H1 (cell line): ENCODE data around the gene TCEA2. TPM values are rescaled to one million over a fixed set of nuclear protein-coding genes. Genes with fewer than 3 reads are reported as not detected.

Experiments used
- CTCF ChIA-PET: fragments of 300-600 bp; sonication (Branson Sonifier 250); formaldehyde crosslinking; loops from one replicate; lab custom pipeline; 2021; ENCODE audit not compliant: partially characterized antibody; lab: Charles Lee
- POLR2A ChIA-PET: fragments of 300-600 bp; sonication (Branson Sonifier 250); formaldehyde crosslinking; loops from one replicate; lab custom pipeline; 2021; ENCODE audit warnings: inconsistent platforms; ENCODE audit not compliant: partially characterized antibody; lab: Charles Lee
- DNase-seq, 2 experiments: peaks; one replicate each; pipeline versions ENCODE4 v3.0.0 to v3.0.0-alpha.2; 2010 to 2022; ENCODE audit warnings: low spot score in 2 of 2, low read depth in 1 of 2, mixed read lengths in 1 of 2
- FAIRE-seq: peaks from 2 replicates; lab custom pipeline; 2011; peaks lifted over from hg19 to GRCh38; lab: Jason Lieb, UNC
- H2AFZ ChIP-seq: 2 replicates; pipeline ENCODE4 v1.8.1; 2012; ENCODE audit warnings: low read length, inconsistent platforms
- H2AK5ac ChIP-seq: 2 replicates; pipeline ENCODE4 v1.6.1; 2013; ENCODE audit warnings: low read depth, low read length
- H2BK120ac ChIP-seq: replicated peaks from 2 replicates; pipeline ENCODE3; 2013; ENCODE audit warnings: low read depth, low read length, inconsistent platforms
- H2BK12ac ChIP-seq: 2 replicates; pipeline ENCODE4 v1.6.1; 2013; ENCODE audit warnings: low read depth, low read length
- H2BK15ac ChIP-seq: 2 replicates; pipeline ENCODE4 v1.6.1; 2013; ENCODE audit warnings: low read length
- H2BK20ac ChIP-seq: 2 replicates; pipeline ENCODE4 v1.6.1; 2013; ENCODE audit warnings: low read length
- H2BK5ac ChIP-seq: 2 replicates; pipeline ENCODE4 v1.6.1; 2013; ENCODE audit warnings: low read depth, low read length
- H3K14ac ChIP-seq: 2 replicates; pipeline ENCODE4 v1.6.1; 2013; ENCODE audit warnings: inconsistent platforms; ENCODE audit not compliant: insufficient read length
- H3K18ac ChIP-seq: 2 replicates; pipeline ENCODE4 v1.6.1; 2013; ENCODE audit warnings: low read length; ENCODE audit errors: extremely low read depth
- H3K23ac ChIP-seq: 2 replicates; pipeline ENCODE4 v1.6.1; 2013; ENCODE audit warnings: inconsistent platforms; ENCODE audit not compliant: insufficient read length
- H3K23me2 ChIP-seq: 2 replicates; pipeline ENCODE4 v1.6.1; 2013; ENCODE audit warnings: low read depth, low read length
- H3K27ac ChIP-seq: 2 replicates; pipeline ENCODE4 v1.6.1; 2011; ENCODE audit warnings: low read depth, low read length, inconsistent platforms
- H3K27me3 ChIP-seq, 4 experiments: replicated peaks in 1 of 4; 1 replicate in 1 of 4; 2 replicates in 3 of 4; pipeline versions ENCODE4 v1.6.1 to v1.8.1; 2011 to 2013; ENCODE audit warnings: low read length in 3 of 4, mild to moderate bottlenecking in 3 of 4, inconsistent platforms in 2 of 4, mixed read lengths in 2 of 4, moderate library complexity in 1 of 4; ENCODE audit not compliant: control insufficient read depth in 3 of 4, insufficient read depth in 3 of 4; ENCODE audit errors: extremely low read depth in 1 of 4
- H3K36me3 ChIP-seq, 4 experiments: 2 replicates each; pipeline versions ENCODE4 v1.6.1 to v1.8.1; 2011 to 2013; ENCODE audit warnings: mild to moderate bottlenecking in 4 of 4, low read length in 3 of 4, moderate library complexity in 2 of 4, control low read depth in 1 of 4, inconsistent platforms in 1 of 4; ENCODE audit not compliant: insufficient read depth in 4 of 4, control insufficient read depth in 2 of 4
- H3K4ac ChIP-seq: replicated peaks from 2 replicates; pipeline ENCODE3; 2013; ENCODE audit warnings: low read length, low read depth, mixed read lengths, inconsistent platforms; ENCODE audit not compliant: insufficient read length
- H3K4me1 ChIP-seq, 4 experiments: replicated peaks in 1 of 4; 1 replicate in 1 of 4; 2 replicates in 3 of 4; pipeline versions ENCODE4 v1.6.1 to v1.8.1; 2011 to 2013; ENCODE audit warnings: low read length in 3 of 4, inconsistent platforms in 2 of 4, mixed read lengths in 1 of 4; ENCODE audit not compliant: insufficient read depth in 4 of 4, control insufficient read depth in 3 of 4
- H3K4me2 ChIP-seq, 2 experiments: 2 replicates each; pipeline versions ENCODE4 v1.6.1 to v1.8.1; 2011 to 2013; ENCODE audit warnings: low read depth in 2 of 2, low read length in 2 of 2, control low read depth in 1 of 2, inconsistent platforms in 1 of 2, mild to moderate bottlenecking in 1 of 2; ENCODE audit not compliant: insufficient read depth in 1 of 2
- H3K4me3 ChIP-seq, 4 experiments: fragments of 200-600, 300-600 bp in 1 of 4; sonication (generic), shearing (Covaris generic), sonication (Bioruptor Twin) in 1 of 4; 2 replicates each; pipeline versions ENCODE4 v1.5.1 to v1.8.1; 2011 to 2016; ENCODE audit warnings: low read length in 4 of 4, low read depth in 3 of 4, control low read depth in 2 of 4, inconsistent platforms in 2 of 4, mild to moderate bottlenecking in 2 of 4, mixed read lengths in 1 of 4, moderate library complexity in 1 of 4; ENCODE audit not compliant: insufficient read depth in 2 of 4; ENCODE audit errors: extremely low read depth in 1 of 4
- H3K56ac ChIP-seq: replicated peaks from 2 replicates; pipeline ENCODE3; 2013; ENCODE audit warnings: low read depth, mild to moderate bottlenecking, mixed read lengths, low read length, inconsistent platforms; ENCODE audit not compliant: insufficient read length
- H3K79me1 ChIP-seq: 2 replicates; pipeline ENCODE4 v1.6.1; 2013; ENCODE audit warnings: low read depth, low read length, control low read depth
- H3K79me2 ChIP-seq, 2 experiments: 2 replicates each; pipeline versions ENCODE4 v1.6.1 to v1.8.1; 2012 to 2013; ENCODE audit warnings: low read length in 2 of 2, mild to moderate bottlenecking in 2 of 2, inconsistent platforms in 1 of 2; ENCODE audit not compliant: insufficient read depth in 2 of 2, control insufficient read depth in 1 of 2
- H3K9ac ChIP-seq, 4 experiments: replicated peaks in 1 of 4; 1 replicate in 1 of 4; 2 replicates in 3 of 4; pipeline versions ENCODE4 v1.6.1 to v1.8.1; 2011 to 2013; ENCODE audit warnings: low read depth in 3 of 4, low read length in 3 of 4, control low read depth in 2 of 4, mild to moderate bottlenecking in 2 of 4, moderate library complexity in 2 of 4, inconsistent platforms in 1 of 4; ENCODE audit errors: extremely low read depth in 1 of 4
- H3K9me3 ChIP-seq, 2 experiments: 2 replicates each; pipeline versions ENCODE4 v1.6.1 to v1.8.1; 2012 to 2013; ENCODE audit warnings: mild to moderate bottlenecking in 2 of 2, moderate library complexity in 2 of 2, control low read depth in 1 of 2, inconsistent platforms in 1 of 2, low read depth in 1 of 2, low read length in 1 of 2, mixed read lengths in 1 of 2; ENCODE audit not compliant: insufficient read depth in 2 of 2
- H4K20me1 ChIP-seq, 2 experiments: replicated peaks in 1 of 2; 2 replicates each; pipeline versions ENCODE3 to v1.8.1; 2011 to 2013; ENCODE audit warnings: inconsistent platforms in 2 of 2, low read length in 2 of 2, mild to moderate bottlenecking in 1 of 2; ENCODE audit not compliant: insufficient read depth in 2 of 2, control insufficient read depth in 1 of 2
- H4K5ac ChIP-seq: 2 replicates; pipeline ENCODE4 v1.6.1; 2013; ENCODE audit warnings: low read length, low read depth, mixed read lengths, inconsistent platforms; ENCODE audit not compliant: insufficient read length
- H4K8ac ChIP-seq: 2 replicates; pipeline ENCODE4 v1.8.0; 2013; ENCODE audit warnings: mild to moderate bottlenecking, moderate library complexity, low read length, inconsistent platforms; ENCODE audit not compliant: insufficient read depth; ENCODE audit errors: extremely low read depth
- H4K91ac ChIP-seq: replicated peaks from 2 replicates; pipeline ENCODE3; 2013; ENCODE audit warnings: low read length, mixed read lengths, inconsistent platforms; ENCODE audit not compliant: insufficient read length
- BACH1 ChIP-seq: IDR thresholded peaks from 2 replicates; pipeline ENCODE4 v1.6.1; 2012; ENCODE audit warnings: low read length, improper control_type of control experiment
- BRCA1 ChIP-seq: IDR thresholded peaks from 2 replicates; pipeline ENCODE4 v1.6.1; 2012; ENCODE audit warnings: low read depth, low read length, improper control_type of control experiment
- EGR1 ChIP-seq: IDR thresholded peaks from 2 replicates; pipeline ENCODE4 v1.6.1; 2011; ENCODE audit warnings: low read depth, low read length, borderline replicate concordance
- GTF2F1 ChIP-seq: IDR thresholded peaks from 2 replicates; pipeline ENCODE4 v1.6.1; 2012; ENCODE audit warnings: low read depth, low read length, improper control_type of control experiment, borderline replicate concordance
- KDM4A ChIP-seq: IDR thresholded peaks from one replicate; pipeline ENCODE4 v1.7.1; 2012; ENCODE audit warnings: low read depth, mild to moderate bottlenecking, moderate library complexity, low read length, inconsistent platforms; ENCODE audit not compliant: severe bottlenecking
- POLR2A ChIP-seq, 2 experiments: IDR thresholded peaks; 1 replicate in 1 of 2; 2 replicates in 1 of 2; pipeline ENCODE4 v1.6.1; 2011; ENCODE audit warnings: low read depth in 2 of 2, low read length in 2 of 2, mild to moderate bottlenecking in 2 of 2; ENCODE audit errors: control extremely low read depth in 1 of 2
- POU5F1 ChIP-seq: IDR thresholded peaks from 2 replicates; pipeline ENCODE4 v1.6.1; 2011; ENCODE audit warnings: low read depth, mild to moderate bottlenecking, low read length, moderate library complexity
- RAD21 ChIP-seq, 2 experiments: IDR thresholded peaks in 1 of 2; conservative IDR thresholded peaks in 1 of 2; 2 replicates each; pipeline ENCODE4 v1.6.1; 2011; ENCODE audit warnings: low read depth in 2 of 2, low read length in 2 of 2, improper control_type of control experiment in 1 of 2, inconsistent platforms in 1 of 2, mild to moderate bottlenecking in 1 of 2, moderate library complexity in 1 of 2
- SIRT6 ChIP-seq: IDR thresholded peaks from one replicate; pipeline ENCODE4 v1.7.1; 2012; ENCODE audit warnings: low read length, inconsistent platforms
- SP4 ChIP-seq: IDR thresholded peaks from 2 replicates; pipeline ENCODE4 v1.6.1; 2012; ENCODE audit warnings: low read length, inconsistent platforms
- TBP ChIP-seq: IDR thresholded peaks from 2 replicates; pipeline ENCODE4 v1.6.1; 2011; ENCODE audit warnings: low read depth, low read length, improper control_type of control experiment
- TEAD4 ChIP-seq: IDR thresholded peaks from 2 replicates; pipeline ENCODE4 v1.6.1; 2012; ENCODE audit warnings: low read depth, low read length, inconsistent platforms, mixed read lengths
- ZNF274 ChIP-seq: IDR thresholded peaks from 2 replicates; pipeline ENCODE4 v1.7.0; 2012; ENCODE audit warnings: low read length, borderline replicate concordance; ENCODE audit errors: extremely low read depth
- WGBS, 2 experiments: shearing (Covaris generic) in 1 of 2; methylation state at CpG; one replicate each; pipeline versions ENCODE4 v1.1.6 to v1.1.7; 2013 to 2015; ENCODE audit warnings: low lambda C conversion rate in 2 of 2, mixed read lengths in 2 of 2, inconsistent platforms in 1 of 2, low coverage in 1 of 2, missing lambda C conversion rate in 1 of 2; ENCODE audit not compliant: insufficient replicate concordance in 2 of 2, insufficient coverage in 1 of 2, insufficient read length in 1 of 2; ENCODE audit errors: extremely low coverage in 1 of 2, missing lambda C conversion rate in 1 of 2; 5-methylcytosine and 5-hydroxymethylcytosine counted together
- polyA plus RNA-seq, 7 experiments: library from polyadenylated mRNA; depleted of rRNA in 3 of 7; stranded (reverse) in 5 of 7; unstranded in 2 of 7; fragments of >200 nt in 5 of 7; fragments of 200-250 nt in 2 of 7; gene quantifications; 1 replicate in 5 of 7; 2 replicates in 1 of 7; 4 replicates in 1 of 7; pipeline versions ENCODE4 v1.2.1 to v1.2.3, GENCODE V29; 2011 to 2013; ENCODE audit warnings: missing spikeins in 2 of 7, mixed read lengths in 2 of 7
- total RNA-seq: library from RNA; stranded (reverse); fragmentation: NEBNext Ultra II Directional; extraction: Animal tissue kit (Norgen Biotek cat#: 25700); gene quantifications from 2 replicates; pipeline ENCODE4 v1.2.1, GENCODE V29; 2021

Gene TCEA2
- total and polyA plus RNA-seq, 2 of the 8 experiments (the other 6 are each of a cell fraction or from before 2014, with no cell fraction given), result 41.4 to 42.3 TPM

- no peak for FAIRE-seq
- H3K9me3 ChIP-seq, result no peaks in the 10 kb centered on the region
- WGBS, 2 experiments, result 68% methylated on average over 16 of the region's 17 CpGs; no CpG with 5 or more reads in 1 of the 2 experiments
- peak overlapping the region; percentile 47 for H2BK15ac ChIP-seq
- H3K4me3 ChIP-seq, result no peak overlapping the region
- peaks cover 15 to 30% (median 22%) of the 10 kb centered on the region in 4 experiments for H3K27me3 ChIP-seq
- H3K4me2 ChIP-seq, result no peak overlapping the region
- H2BK20ac ChIP-seq, result no peak overlapping the region
- H3K23me2 ChIP-seq, result no peaks in the 10 kb centered on the region
- H3K23ac ChIP-seq, result no peak overlapping the region
- H3K56ac ChIP-seq, result no peak overlapping the region
- peak overlapping the region; percentile 26; the same call in 1 of the 2 replicates for H3K18ac ChIP-seq
- H3K36me3 ChIP-seq, result no peaks in the 10 kb centered on the region
- H2AFZ ChIP-seq, result no peak overlapping the region
- no peak overlapping the region for H4K91ac ChIP-seq
- peak overlapping the region; percentile 60; the same call in 1 of the 2 replicates for H2BK5ac ChIP-seq
- DNase-seq, result no peak
- peak overlapping the region; percentile 60; the same call in 1 of the 2 replicates for H2BK12ac ChIP-seq
- H3K79me1 ChIP-seq, result no peaks in the 10 kb centered on the region
- no peak overlapping the region for H2AK5ac ChIP-seq
- no peaks in the 10 kb centered on the region for H4K20me1 ChIP-seq
- H3K4ac ChIP-seq, result peak overlapping the region; percentile 53
- no peak overlapping the region for H3K27ac ChIP-seq
- H3K9ac ChIP-seq, result no peak overlapping the region
- H3K14ac ChIP-seq, result no peak overlapping the region
- peak overlapping the region; percentile 35; the same call in 1 of the 2 replicates for H4K8ac ChIP-seq
- H4K5ac ChIP-seq, result no peak overlapping the region
- POLR2A ChIA-PET, result interaction anchor here (0.6 to 3.7 kb wide), 13 partner anchors 8 to 199 kb away, joined by 3 to 24 read pairs (median 4); partner anchors contain the start of genes C20orf204, PRPF6 and TCEA2
- CTCF ChIA-PET, result interaction anchor here (0.5 to 15.0 kb wide), 23 partner anchors 10 to 1685 kb away, joined by 3 to 139 read pairs (median 3); partner anchors contain the start of genes LKAAEAR1, OPRL1, PRPF6 and RGS19
- H3K4me1 ChIP-seq, result peaks cover 0 to 28% (median 15%) of the 10 kb centered on the region in 4 experiments; a peak in 6 of 7 replicates
- no peak overlapping the region for H2BK120ac ChIP-seq
- H3K79me2 ChIP-seq, result no peaks in the 10 kb centered on the region
- no peak for TF ChIP-seq POU5F1
- TF ChIP-seq BACH1, result no peak
- TF ChIP-seq EGR1, result no peak
- no peak for TF ChIP-seq SP4
- no peak for TF ChIP-seq TEAD4
- TF ChIP-seq ZNF274, result no peak
- TF ChIP-seq KDM4A, result no peak
- TF ChIP-seq BRCA1, result no peak
- TF ChIP-seq POLR2A (IDR thresholded peaks at IDR 0.05; ENCODE audit: control extremely low read depth in 1 of 2, low read depth in 2 of 2, low read length in 2 of 2), result no peak
- no peak for TF ChIP-seq TBP
- TF ChIP-seq RAD21 (IDR thresholded peaks at IDR 0.05 in 1 of 2, conservative IDR thresholded peaks at IDR 0.05 in 1 of 2; ENCODE audit: low read depth in 2 of 2, low read length in 2 of 2), result peak; percentile 47 to 59; a peak in 3 of 4 replicates
- no peak for TF ChIP-seq SIRT6
- TF ChIP-seq GTF2F1, result no peak
Observed at GRCh38 chr20:64053841-64054661, 8.9 kb upstream of the TCEA2 start.
